Breast epithelium (tissue), 3 donors: Measurements from ENCODE around the gene NEDD4L.

Experiments
- CTCF ChIP-seq, 3 donors: fragments of 450-650 bp; IDR thresholded peaks; one replicate each; pipeline ENCODE4 v1.5.1; 2016 to 2017; ENCODE audit warnings: antibody characterized with exemption in 3 of 3, mild to moderate bottlenecking in 3 of 3, moderate library complexity in 3 of 3
- POLR2A ChIP-seq: fragments of 450-650 bp; IDR thresholded peaks from one replicate; pipeline ENCODE4 v1.6.1; 2016; ENCODE audit warnings: antibody characterized with exemption, mild to moderate bottlenecking, moderate library complexity

GRCh38 chr18:58373481-58373880 is 329.5 kb downstream of the NEDD4L start:
- TF ChIP-seq CTCF (IDR thresholded peaks at IDR 0.05) (no peak), POLR2A (no peak)
